Esophagus squamous epithelium (tissue), 5 donors: Measurements from ENCODE around the gene INKA2. TPM values are rescaled to one million over a fixed set of nuclear protein-coding genes. Genes with fewer than 3 reads are reported as not detected.

ENCODE experiments used
- DNase-seq: peaks from one replicate; lab custom pipeline; 2025; lab: John Stamatoyannopoulos, UW
- H3K27ac ChIP-seq, 4 donors: fragments of 200-600 bp; sonication (generic); one replicate each; pipeline ENCODE4 v1.5.1; 2016 to 2019; ENCODE audit warnings: mild to moderate bottlenecking in 1 of 4
- H3K27me3 ChIP-seq, 4 donors: fragments of 200-600 bp; sonication (generic); 1 replicate in 3 of 4; 2 replicates in 1 of 4; pipeline versions ENCODE4 v1.5.1 to v1.6.0; 2017 to 2021; ENCODE audit warnings: antibody characterized with exemption in 1 of 4
- H3K36me3 ChIP-seq, 3 donors: fragments of 200-600 bp; sonication (generic); one replicate each; pipeline ENCODE4 v1.5.1; 2016 to 2019
- H3K4me1 ChIP-seq, 3 donors: fragments of 200-600 bp; sonication (generic); one replicate each; pipeline ENCODE4 v1.5.1; 2017 to 2019
- H3K4me3 ChIP-seq, 4 donors: fragments of 200-600 bp; sonication (generic); 1 replicate in 3 of 4; 2 replicates in 1 of 4; pipeline ENCODE4 v1.5.1; 2016 to 2019; ENCODE audit warnings: mild to moderate bottlenecking in 2 of 4, moderate library complexity in 1 of 4
- H3K9me3 ChIP-seq, 3 donors: fragments of 200-600 bp; sonication (generic); one replicate each; pipeline ENCODE4 v1.5.1; 2016 to 2019
- POLR2A ChIP-seq, 4 donors: fragments of 450-650 bp; IDR thresholded peaks; one replicate each; pipeline ENCODE4 v1.6.1; 2017; ENCODE audit warnings: antibody characterized with exemption in 4 of 4, mild to moderate bottlenecking in 4 of 4, moderate library complexity in 3 of 4
- WGBS, 2 donors: methylation state at CpG; one replicate each; pipeline ENCODE4 v1.1.5; 2018; 5-methylcytosine and 5-hydroxymethylcytosine counted together
- intact Hi-C: fragments of 100-400 bp; cut with DNase I; formaldehyde crosslinking; loops from one replicate; pipeline ENCODE4 v1.15.0; 2022
- total RNA-seq, 4 donors: library from RNA; depleted of rRNA; stranded (reverse); fragments of >200 nt; gene quantifications; one replicate each; pipeline ENCODE4 v1.1.0, GENCODE V29; 2016
- TF ChIP-seq, protein P1 (sequence below), 6 experiments: fragments of 450-650 bp in 4 of 6; fragments of 200-600 bp in 2 of 6; sonication (generic) in 2 of 6; IDR thresholded peaks; one replicate each; pipeline ENCODE4 v1.5.1; 2016 to 2019; ENCODE audit warnings: antibody characterized with exemption in 6 of 6, mild to moderate bottlenecking in 4 of 6, moderate library complexity in 4 of 6
- donor health status: DM: yes; HTN: yes; CAD: no.

Gene INKA2
- total RNA-seq, 4 donors from 2014 or later, result 2.1 to 4.6 (median 3.9) TPM

GRCh38 chr1:111704240-111704639 is 35.0 kb downstream of the INKA2 start:
- 65 to 77% methylated on average over 2 of the region's 2 CpGs for WGBS, 2 donors
- Histone ChIP-seq H3K36me3 (peaks cover 12 to 100% (median 13%) of the 10 kb centered on the region in 3 donors), H3K4me3 (no peak overlapping the region), H3K27me3 (no peaks in the 10 kb centered on the region), H3K4me1 (peaks cover 0 to 9% (median 0%) of the 10 kb centered on the region in 3 donors), H3K9me3 (no peaks in the 10 kb centered on the region), H3K27ac (no peak overlapping the region)
- TF ChIP-seq POLR2A (IDR thresholded peaks at IDR 0.05), result no peak
- TF ChIP-seq, protein P1, sequence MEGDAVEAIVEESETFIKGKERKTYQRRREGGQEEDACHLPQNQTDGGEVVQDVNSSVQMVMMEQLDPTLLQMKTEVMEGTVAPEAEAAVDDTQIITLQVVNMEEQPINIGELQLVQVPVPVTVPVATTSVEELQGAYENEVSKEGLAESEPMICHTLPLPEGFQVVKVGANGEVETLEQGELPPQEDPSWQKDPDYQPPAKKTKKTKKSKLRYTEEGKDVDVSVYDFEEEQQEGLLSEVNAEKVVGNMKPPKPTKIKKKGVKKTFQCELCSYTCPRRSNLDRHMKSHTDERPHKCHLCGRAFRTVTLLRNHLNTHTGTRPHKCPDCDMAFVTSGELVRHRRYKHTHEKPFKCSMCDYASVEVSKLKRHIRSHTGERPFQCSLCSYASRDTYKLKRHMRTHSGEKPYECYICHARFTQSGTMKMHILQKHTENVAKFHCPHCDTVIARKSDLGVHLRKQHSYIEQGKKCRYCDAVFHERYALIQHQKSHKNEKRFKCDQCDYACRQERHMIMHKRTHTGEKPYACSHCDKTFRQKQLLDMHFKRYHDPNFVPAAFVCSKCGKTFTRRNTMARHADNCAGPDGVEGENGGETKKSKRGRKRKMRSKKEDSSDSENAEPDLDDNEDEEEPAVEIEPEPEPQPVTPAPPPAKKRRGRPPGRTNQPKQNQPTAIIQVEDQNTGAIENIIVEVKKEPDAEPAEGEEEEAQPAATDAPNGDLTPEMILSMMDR (IDR thresholded peaks at IDR 0.05), result no peak
- no peak for DNase-seq
- intact Hi-C loops, result no loop called here

GRCh38 chr1:111702504-111703050 is 36.6 kb downstream of the INKA2 start:
- H3K27ac ChIP-seq, result no peak overlapping the region
- TF ChIP-seq, protein P1 (IDR thresholded peaks at IDR 0.05), result no peak
- TF ChIP-seq POLR2A (IDR thresholded peaks at IDR 0.05), result no peak
- H3K36me3 ChIP-seq, result peaks cover 13 to 100% (median 21%) of the 10 kb centered on the region in 3 donors
- intact Hi-C loops, result no loop called here
- peaks cover 0 to 9% (median 0%) of the 10 kb centered on the region in 3 donors for H3K4me1 ChIP-seq
- H3K4me3 ChIP-seq, result no peak overlapping the region
- H3K9me3 ChIP-seq, result no peaks in the 10 kb centered on the region
- H3K27me3 ChIP-seq, result no peaks in the 10 kb centered on the region
- 87 to 95% methylated on average over 3 to 5 of the region's 5 CpGs for WGBS, 2 donors
- no peak for DNase-seq

- no peaks in the 10 kb centered on the region for H3K27me3 ChIP-seq
- no peak overlapping the region for H3K27ac ChIP-seq
- peaks cover 13 to 91% (median 25%) of the 10 kb centered on the region in 3 donors for H3K36me3 ChIP-seq
- peaks cover 0 to 7% (median 0%) of the 10 kb centered on the region in 3 donors for H3K4me1 ChIP-seq
- no peak overlapping the region for H3K4me3 ChIP-seq
- no peak for TF ChIP-seq POLR2A (IDR thresholded peaks at IDR 0.05)
- TF ChIP-seq, protein P1 (IDR thresholded peaks at IDR 0.05), result no peak
- no peaks in the 10 kb centered on the region for H3K9me3 ChIP-seq
- no peak for DNase-seq
- intact Hi-C loops, result no loop called here
Observed at GRCh38 chr1:111699268-111699667, 39.9 kb downstream of the INKA2 start.

- H3K27ac ChIP-seq, result no peak overlapping the region
- no peaks in the 10 kb centered on the region for H3K9me3 ChIP-seq
- no peak overlapping the region for H3K4me3 ChIP-seq
- no peaks in the 10 kb centered on the region for H3K27me3 ChIP-seq
- intact Hi-C loops, result no loop called here
- DNase-seq, result no peak
- H3K4me1 ChIP-seq, result peaks cover 0 to 8% (median 0%) of the 10 kb centered on the region in 3 donors
- H3K36me3 ChIP-seq, result peaks cover 13 to 90% (median 25%) of the 10 kb centered on the region in 3 donors
- TF ChIP-seq, protein P1 (IDR thresholded peaks at IDR 0.05), result no peak
- TF ChIP-seq POLR2A (IDR thresholded peaks at IDR 0.05), result no peak
Observed at GRCh38 chr1:111696330-111696729, 42.9 kb downstream of the INKA2 start.

- WGBS, 2 donors, result 41 to 44% methylated on average over 1 of the region's 1 CpG
- Histone ChIP-seq H3K36me3 (peaks cover 10 to 88% (median 25%) of the 10 kb centered on the region in 3 donors), H3K4me1 (peaks cover 0 to 10% (median 0%) of the 10 kb centered on the region in 3 donors), H3K4me3 (no peak overlapping the region), H3K27me3 (no peaks in the 10 kb centered on the region), H3K27ac (no peak overlapping the region), H3K9me3 (no peaks in the 10 kb centered on the region)
- no peak for DNase-seq
- TF ChIP-seq POLR2A (IDR thresholded peaks at IDR 0.05), result no peak
- TF ChIP-seq, protein P1 (IDR thresholded peaks at IDR 0.05), result no peak
- intact Hi-C loops, result no loop called here
Observed at GRCh38 chr1:111695801-111696200, 43.4 kb downstream of the INKA2 start.
